ENCODE measurements around the gene IDI1. TPM values are rescaled to one million over a fixed set of nuclear protein-coding genes. Genes with fewer than 3 reads are reported as not detected.

IDI1 gene
- total RNA-seq, 2 experiments from 2014 or later: 244 to 250 TPM

DNA sequence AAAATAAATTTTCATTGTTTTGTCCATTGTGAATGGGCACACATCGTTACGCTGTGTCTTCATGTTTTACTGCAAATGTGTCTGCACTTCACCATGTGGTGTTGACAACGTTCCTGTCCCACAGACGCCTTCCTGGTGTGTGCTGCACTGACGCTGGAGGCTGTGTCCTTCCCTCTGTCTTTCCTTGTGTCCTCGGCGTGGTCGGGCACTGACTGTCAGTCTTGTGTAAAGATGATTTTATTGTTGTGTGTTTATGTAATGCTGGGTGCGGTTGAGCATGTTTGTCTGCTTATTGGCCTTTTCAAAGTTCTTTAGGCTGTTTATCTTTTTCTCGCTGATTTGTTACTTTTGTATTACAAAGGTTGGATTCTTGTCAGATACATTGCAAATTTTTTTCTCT, 41.3 kb downstream of the IDI1 start:
- Histone ChIP-seq H3K4me3 (ENCODE audit: low read length) (no peak overlapping the region), H3K27ac (ENCODE audit: low read depth in 1 of 2, low read length in 2 of 2) (no peak overlapping the region), H3K4me1 (ENCODE audit: insufficient read depth, low read length) (no peaks in the 10 kb centered on the region), H3K36me3 (ENCODE audit: insufficient read depth, low read length) (peaks cover 97% of the 10 kb centered on the region), H3K27me3 (ENCODE audit: control insufficient read depth in 1 of 2, insufficient read depth in 2 of 2, low read length in 2 of 2) (no peaks in the 10 kb centered on the region), H3K9me3 (ENCODE audit: control insufficient read depth in 1 of 2, insufficient read depth in 1 of 2, low read length in 2 of 2) (peaks cover 0 to 4% of the 10 kb centered on the region in 2 experiments)
- Mint-ChIP-seq H3K4me1 (ENCODE audit: low read depth) (no peaks in the 10 kb centered on the region), H3K27me3 (no peaks in the 10 kb centered on the region), H3K36me3 (ENCODE audit: low read depth) (peaks cover 91% of the 10 kb centered on the region), H3K27ac (no peak overlapping the region), H3K9me3 (peaks cover 6% of the 10 kb centered on the region), H3K4me3 (no peak overlapping the region)
- ChIA-PET CTCF (no interaction called here), POLR2A (no interaction called here)
- TF ChIP-seq, protein P1, sequence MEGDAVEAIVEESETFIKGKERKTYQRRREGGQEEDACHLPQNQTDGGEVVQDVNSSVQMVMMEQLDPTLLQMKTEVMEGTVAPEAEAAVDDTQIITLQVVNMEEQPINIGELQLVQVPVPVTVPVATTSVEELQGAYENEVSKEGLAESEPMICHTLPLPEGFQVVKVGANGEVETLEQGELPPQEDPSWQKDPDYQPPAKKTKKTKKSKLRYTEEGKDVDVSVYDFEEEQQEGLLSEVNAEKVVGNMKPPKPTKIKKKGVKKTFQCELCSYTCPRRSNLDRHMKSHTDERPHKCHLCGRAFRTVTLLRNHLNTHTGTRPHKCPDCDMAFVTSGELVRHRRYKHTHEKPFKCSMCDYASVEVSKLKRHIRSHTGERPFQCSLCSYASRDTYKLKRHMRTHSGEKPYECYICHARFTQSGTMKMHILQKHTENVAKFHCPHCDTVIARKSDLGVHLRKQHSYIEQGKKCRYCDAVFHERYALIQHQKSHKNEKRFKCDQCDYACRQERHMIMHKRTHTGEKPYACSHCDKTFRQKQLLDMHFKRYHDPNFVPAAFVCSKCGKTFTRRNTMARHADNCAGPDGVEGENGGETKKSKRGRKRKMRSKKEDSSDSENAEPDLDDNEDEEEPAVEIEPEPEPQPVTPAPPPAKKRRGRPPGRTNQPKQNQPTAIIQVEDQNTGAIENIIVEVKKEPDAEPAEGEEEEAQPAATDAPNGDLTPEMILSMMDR (IDR thresholded peaks at IDR 0.05): no peak
- intact Hi-C loops (cut with DNase I, micrococcal nuclease): no loop called here
- no peak for ATAC-seq (ENCODE audit: poor library complexity)
- no peak for DNase-seq

DNA sequence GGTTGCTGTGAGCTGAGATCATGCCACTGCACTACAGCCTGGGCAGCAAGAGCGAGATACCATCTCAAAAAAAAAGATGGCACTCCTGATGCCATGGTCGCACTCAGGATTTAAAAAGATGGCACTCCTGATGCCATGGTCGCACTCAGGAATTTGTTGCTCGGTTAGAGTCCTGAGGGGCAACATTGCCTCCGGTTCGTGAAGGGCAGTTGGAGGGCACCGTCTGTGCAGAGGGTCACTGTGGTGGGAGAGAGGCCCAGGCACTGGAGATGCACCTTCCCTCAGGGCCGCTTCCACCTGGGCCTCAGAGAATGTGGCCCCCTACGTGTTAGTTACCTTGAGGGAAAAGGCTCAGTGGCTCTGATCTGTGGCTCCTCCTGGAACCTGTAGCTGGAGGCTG, 42.3 kb downstream of the IDI1 start:
- Histone ChIP-seq H3K27me3 (ENCODE audit: control insufficient read depth in 1 of 2, insufficient read depth in 2 of 2, low read length in 2 of 2) (no peaks in the 10 kb centered on the region), H3K4me1 (ENCODE audit: insufficient read depth, low read length) (no peaks in the 10 kb centered on the region), H3K9me3 (ENCODE audit: control insufficient read depth in 1 of 2, insufficient read depth in 1 of 2, low read length in 2 of 2) (peaks cover 6 to 13% of the 10 kb centered on the region in 2 experiments), H3K4me3 (ENCODE audit: low read length) (no peak overlapping the region), H3K27ac (ENCODE audit: low read depth in 1 of 2, low read length in 2 of 2) (no peak overlapping the region), H3K36me3 (ENCODE audit: insufficient read depth, low read length) (peaks cover 97% of the 10 kb centered on the region)
- peaks cover 91% of the 10 kb centered on the region for H3K36me3 Mint-ChIP-seq (ENCODE audit: low read depth)
- no peak for DNase-seq
- ATAC-seq (ENCODE audit: poor library complexity): no peak
- no peaks in the 10 kb centered on the region for H3K4me1 Mint-ChIP-seq (ENCODE audit: low read depth)
- ChIA-PET POLR2A (no interaction called here), CTCF (no interaction called here)
- H3K4me3 Mint-ChIP-seq: no peak overlapping the region
- peaks cover 10% of the 10 kb centered on the region for H3K9me3 Mint-ChIP-seq
- TF ChIP-seq, protein P1 (IDR thresholded peaks at IDR 0.05): no peak
- intact Hi-C loops (cut with DNase I, micrococcal nuclease): no loop called here
- H3K27ac Mint-ChIP-seq: no peak overlapping the region
- no peaks in the 10 kb centered on the region for H3K27me3 Mint-ChIP-seq

DNA sequence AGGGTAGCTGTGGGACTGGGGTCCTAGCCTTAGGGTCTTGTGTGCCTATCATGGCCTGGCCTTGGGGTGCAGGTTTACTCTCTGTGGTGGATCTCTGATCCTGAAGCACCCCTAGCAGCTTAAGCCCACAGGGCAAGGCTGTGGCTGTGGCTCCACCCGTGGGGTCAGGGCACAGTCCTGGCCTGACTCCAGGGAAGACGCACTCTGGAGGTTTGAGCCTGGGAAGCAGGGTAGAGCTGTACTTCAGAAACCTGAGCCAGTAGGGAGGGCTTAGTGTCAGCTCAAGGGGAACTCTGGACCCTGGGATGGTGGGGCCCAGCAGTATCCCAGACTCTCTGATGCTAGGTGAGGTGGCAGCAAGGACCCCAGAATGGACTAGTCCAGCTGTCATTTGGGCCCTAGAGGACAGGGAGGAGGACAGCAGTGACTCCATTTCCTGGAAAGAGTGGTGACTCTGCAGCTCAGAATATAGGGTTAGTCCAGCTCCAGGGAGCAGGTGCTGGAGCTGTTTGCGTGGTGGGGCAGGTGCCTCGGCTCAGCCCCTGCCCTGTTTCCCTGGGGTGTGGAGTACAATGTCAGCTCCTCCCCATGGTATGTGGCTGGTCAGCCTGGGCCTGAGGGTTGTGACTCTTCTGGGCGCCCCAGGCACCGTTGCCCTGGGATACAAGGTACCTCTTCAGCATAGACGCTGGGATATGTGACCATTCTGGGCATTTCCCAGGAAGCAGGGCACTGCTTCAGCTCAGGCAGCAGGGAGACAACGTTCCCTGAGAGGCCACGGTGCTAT, 44.8 kb downstream of the IDI1 start:
- no peak overlapping the region for H3K27ac ChIP-seq (ENCODE audit: low read depth in 1 of 2, low read length in 2 of 2)
- ChIA-PET CTCF (no interaction called here), POLR2A (interaction anchor here (0.8 to 1.4 kb wide), 2 partner anchors 45 to 59 kb away, joined by 3 read pairs; partner anchors contain the start of gene IDI1)
- no peaks in the 10 kb centered on the region for H3K27me3 Mint-ChIP-seq
- TF ChIP-seq, protein P1 (IDR thresholded peaks at IDR 0.05): no peak
- intact Hi-C loops (cut with DNase I, micrococcal nuclease): no loop called here
- H3K4me1 Mint-ChIP-seq (ENCODE audit: low read depth): no peaks in the 10 kb centered on the region
- H3K9me3 Mint-ChIP-seq: peaks cover 10% of the 10 kb centered on the region
- H3K36me3 Mint-ChIP-seq (ENCODE audit: low read depth): peaks cover 96% of the 10 kb centered on the region
- no peak overlapping the region for H3K4me3 Mint-ChIP-seq
- H3K36me3 ChIP-seq (ENCODE audit: insufficient read depth, low read length): peaks cover 98% of the 10 kb centered on the region
- ATAC-seq (ENCODE audit: poor library complexity) (no peak), DNase-seq (no peak)
- H3K4me1 ChIP-seq (ENCODE audit: insufficient read depth, low read length): no peaks in the 10 kb centered on the region
- no peak overlapping the region for H3K4me3 ChIP-seq (ENCODE audit: low read length)
- H3K27me3 ChIP-seq (ENCODE audit: control insufficient read depth in 1 of 2, insufficient read depth in 2 of 2, low read length in 2 of 2): no peaks in the 10 kb centered on the region
- H3K27ac Mint-ChIP-seq: no peak overlapping the region
- peaks cover 6 to 13% of the 10 kb centered on the region in 2 experiments for H3K9me3 ChIP-seq (ENCODE audit: control insufficient read depth in 1 of 2, insufficient read depth in 1 of 2, low read length in 2 of 2)

Data from CD4-positive, alpha-beta T cell (primary cell).